Measurements from ENCODE around the gene KIAA0040.

DNA sequence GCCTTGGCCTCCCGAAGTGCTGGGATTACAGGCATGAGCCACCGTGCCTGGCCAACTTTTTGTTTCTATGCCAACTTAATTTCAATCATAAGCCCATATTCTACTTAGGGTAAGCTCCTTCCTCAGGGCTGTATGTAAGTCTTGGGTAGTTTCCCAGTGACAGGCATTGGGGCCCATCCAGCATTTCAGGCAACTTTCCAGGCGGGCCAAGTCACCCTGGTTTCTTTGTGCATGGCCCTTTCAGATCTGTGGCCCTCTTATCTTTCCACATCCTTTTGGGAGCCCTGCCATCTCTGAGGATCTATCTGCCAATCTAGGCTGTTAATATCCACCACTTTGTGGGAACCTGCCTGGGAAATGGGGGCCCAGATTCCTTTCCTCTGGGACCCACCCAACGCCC is 66.2 kb downstream of the KIAA0040 start:
- TF ChIP-seq SIN3A (IDR thresholded peaks at IDR 0.05; ENCODE audit: borderline replicate concordance, insufficient read depth, low read depth, low read length) (no peak), POLR2AphosphoS5 (IDR thresholded peaks at IDR 0.05; ENCODE audit: low read depth, low read length) (no peak), TCF7L2 (IDR thresholded peaks at IDR 0.05; ENCODE audit: low read depth, low read length) (no peak)
- TF ChIP-seq, protein P1, sequence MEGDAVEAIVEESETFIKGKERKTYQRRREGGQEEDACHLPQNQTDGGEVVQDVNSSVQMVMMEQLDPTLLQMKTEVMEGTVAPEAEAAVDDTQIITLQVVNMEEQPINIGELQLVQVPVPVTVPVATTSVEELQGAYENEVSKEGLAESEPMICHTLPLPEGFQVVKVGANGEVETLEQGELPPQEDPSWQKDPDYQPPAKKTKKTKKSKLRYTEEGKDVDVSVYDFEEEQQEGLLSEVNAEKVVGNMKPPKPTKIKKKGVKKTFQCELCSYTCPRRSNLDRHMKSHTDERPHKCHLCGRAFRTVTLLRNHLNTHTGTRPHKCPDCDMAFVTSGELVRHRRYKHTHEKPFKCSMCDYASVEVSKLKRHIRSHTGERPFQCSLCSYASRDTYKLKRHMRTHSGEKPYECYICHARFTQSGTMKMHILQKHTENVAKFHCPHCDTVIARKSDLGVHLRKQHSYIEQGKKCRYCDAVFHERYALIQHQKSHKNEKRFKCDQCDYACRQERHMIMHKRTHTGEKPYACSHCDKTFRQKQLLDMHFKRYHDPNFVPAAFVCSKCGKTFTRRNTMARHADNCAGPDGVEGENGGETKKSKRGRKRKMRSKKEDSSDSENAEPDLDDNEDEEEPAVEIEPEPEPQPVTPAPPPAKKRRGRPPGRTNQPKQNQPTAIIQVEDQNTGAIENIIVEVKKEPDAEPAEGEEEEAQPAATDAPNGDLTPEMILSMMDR (IDR thresholded peaks at IDR 0.05): no peak
- TF ChIP-seq, protein P2, sequence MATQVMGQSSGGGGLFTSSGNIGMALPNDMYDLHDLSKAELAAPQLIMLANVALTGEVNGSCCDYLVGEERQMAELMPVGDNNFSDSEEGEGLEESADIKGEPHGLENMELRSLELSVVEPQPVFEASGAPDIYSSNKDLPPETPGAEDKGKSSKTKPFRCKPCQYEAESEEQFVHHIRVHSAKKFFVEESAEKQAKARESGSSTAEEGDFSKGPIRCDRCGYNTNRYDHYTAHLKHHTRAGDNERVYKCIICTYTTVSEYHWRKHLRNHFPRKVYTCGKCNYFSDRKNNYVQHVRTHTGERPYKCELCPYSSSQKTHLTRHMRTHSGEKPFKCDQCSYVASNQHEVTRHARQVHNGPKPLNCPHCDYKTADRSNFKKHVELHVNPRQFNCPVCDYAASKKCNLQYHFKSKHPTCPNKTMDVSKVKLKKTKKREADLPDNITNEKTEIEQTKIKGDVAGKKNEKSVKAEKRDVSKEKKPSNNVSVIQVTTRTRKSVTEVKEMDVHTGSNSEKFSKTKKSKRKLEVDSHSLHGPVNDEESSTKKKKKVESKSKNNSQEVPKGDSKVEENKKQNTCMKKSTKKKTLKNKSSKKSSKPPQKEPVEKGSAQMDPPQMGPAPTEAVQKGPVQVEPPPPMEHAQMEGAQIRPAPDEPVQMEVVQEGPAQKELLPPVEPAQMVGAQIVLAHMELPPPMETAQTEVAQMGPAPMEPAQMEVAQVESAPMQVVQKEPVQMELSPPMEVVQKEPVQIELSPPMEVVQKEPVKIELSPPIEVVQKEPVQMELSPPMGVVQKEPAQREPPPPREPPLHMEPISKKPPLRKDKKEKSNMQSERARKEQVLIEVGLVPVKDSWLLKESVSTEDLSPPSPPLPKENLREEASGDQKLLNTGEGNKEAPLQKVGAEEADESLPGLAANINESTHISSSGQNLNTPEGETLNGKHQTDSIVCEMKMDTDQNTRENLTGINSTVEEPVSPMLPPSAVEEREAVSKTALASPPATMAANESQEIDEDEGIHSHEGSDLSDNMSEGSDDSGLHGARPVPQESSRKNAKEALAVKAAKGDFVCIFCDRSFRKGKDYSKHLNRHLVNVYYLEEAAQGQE (IDR thresholded peaks at IDR 0.05; ENCODE audit: insufficient read depth in 1 of 2, low read depth in 2 of 2, low read length in 1 of 2): no peak

Measured in Panc1 (cell line).